Natural killer cell (primary cell): ENCODE results near the gene USP3. TPM values are rescaled to one million over a fixed set of nuclear protein-coding genes. Genes with fewer than 3 reads are reported as not detected.

ENCODE experiments used
- ATAC-seq, 3 donors: fragments of 150-1000 bp in 2 of 3; fragments of 200-7000 bp in 1 of 3; cut with Tn5 transposase; 1 replicate in 1 of 3; 2 replicates in 2 of 3; pipeline ENCODE4 v1.10.0; 2021; ENCODE audit warnings: mild to moderate bottlenecking in 2 of 3, moderate library complexity in 2 of 3
- DNase-seq, 2 donors: peaks; one replicate each; pipeline versions ENCODE4 v3.0.0 to v3.0.0-alpha.2; 2013 to 2021; ENCODE audit warnings: mixed read lengths in 1 of 2
- H3K27ac ChIP-seq: one replicate; pipeline ENCODE4 v1.5.1; 2013; ENCODE audit warnings: mild to moderate bottlenecking, low read length
- H3K27me3 ChIP-seq: one replicate; pipeline ENCODE4 v1.6.1; 2013; ENCODE audit warnings: low read length; ENCODE audit not compliant: control insufficient read depth, insufficient read depth
- H3K36me3 ChIP-seq: one replicate; pipeline ENCODE4 v1.6.1; 2013; ENCODE audit warnings: low read length; ENCODE audit not compliant: control insufficient read depth, insufficient read depth
- H3K4me1 ChIP-seq: one replicate; pipeline ENCODE4 v1.6.1; 2013; ENCODE audit warnings: low read length; ENCODE audit not compliant: control insufficient read depth, insufficient read depth
- H3K4me3 ChIP-seq: one replicate; pipeline ENCODE4 v1.5.1; 2013; ENCODE audit warnings: low read length
- H3K9me3 ChIP-seq: one replicate; pipeline ENCODE4 v1.6.1; 2013; ENCODE audit warnings: low read length; ENCODE audit not compliant: control insufficient read depth, insufficient read depth
- H3K27ac Mint-ChIP-seq, 2 donors: one replicate each; pipeline ENCODE4 v1.8.0; 2022; ENCODE audit warnings: mild to moderate bottlenecking in 2 of 2, mixed read lengths in 2 of 2, moderate library complexity in 1 of 2
- H3K27me3 Mint-ChIP-seq, 2 donors: one replicate each; pipeline ENCODE4 v1.8.0; 2022; ENCODE audit warnings: low read depth in 2 of 2, mixed read lengths in 2 of 2
- H3K36me3 Mint-ChIP-seq: one replicate; pipeline ENCODE4 v1.8.0; 2022; ENCODE audit warnings: mixed read lengths
- H3K4me1 Mint-ChIP-seq, 2 donors: one replicate each; pipeline ENCODE4 v1.8.0; 2022; ENCODE audit warnings: mixed read lengths in 2 of 2
- H3K4me3 Mint-ChIP-seq: one replicate; pipeline ENCODE4 v1.8.0; 2022; ENCODE audit warnings: mild to moderate bottlenecking, moderate library complexity, mixed read lengths
- H3K9me3 Mint-ChIP-seq, 2 donors: one replicate each; pipeline ENCODE4 v1.8.0; 2022; ENCODE audit warnings: mixed read lengths in 2 of 2
- WGBS: methylation state at CpG from one replicate; pipeline ENCODE4 v1.1.7; 2013; ENCODE audit warnings: missing lambda C conversion rate; ENCODE audit not compliant: insufficient coverage; 5-methylcytosine and 5-hydroxymethylcytosine counted together
- intact Hi-C: fragments of 100-400 bp; cut with micrococcal nuclease; formaldehyde crosslinking; loops from one replicate; pipeline ENCODE4 v1.14.2; 2022
- total RNA-seq, 4 donors: library from RNA; stranded (reverse); fragments of 120-200 nt in 1 of 4; gene quantifications; one replicate each; pipeline versions ENCODE4 v1.2.3 to v1.2.4, GENCODE V29; 2013 to 2022
- TF ChIP-seq, protein P1 (sequence below): fragments of 200-600 bp; IDR thresholded peaks from one replicate; pipeline ENCODE4 v1.8.0; 2022; ENCODE audit warnings: antibody characterized with exemption

Gene USP3
- total RNA-seq, 3 donors from 2014 or later (not counting 1 experiment from before 2014, with no cell fraction given) = 163 to 187 (median 169) TPM

DNA sequence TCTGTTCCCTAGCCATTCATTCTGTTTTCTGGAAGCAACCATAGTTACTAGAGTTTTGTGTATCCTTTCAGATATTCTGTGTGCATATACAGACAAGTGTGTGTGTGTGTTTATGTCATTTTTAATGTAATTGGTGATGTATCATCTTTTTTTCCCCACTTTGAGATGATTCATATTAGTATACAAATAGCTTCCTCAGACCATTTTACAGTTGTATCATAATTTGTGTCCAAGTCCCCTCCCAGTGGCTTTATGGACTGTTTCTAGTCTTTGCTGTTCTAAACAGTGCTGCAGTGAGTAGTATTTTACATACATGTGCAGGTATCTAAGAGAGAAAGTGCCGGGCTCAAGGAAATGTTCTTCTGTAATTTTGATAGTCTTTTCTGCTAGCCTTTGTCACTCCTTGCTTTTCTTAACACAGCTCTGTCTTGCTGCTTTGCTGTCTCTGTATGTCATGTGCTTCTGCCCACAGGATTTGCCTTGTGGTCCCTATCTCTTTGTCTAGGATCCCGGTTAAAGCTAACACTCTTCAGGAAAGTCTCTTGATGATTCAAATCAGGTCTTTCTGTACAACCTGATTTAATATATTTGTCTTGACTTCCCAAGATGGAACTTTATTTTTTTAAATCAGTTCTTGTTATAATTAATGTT is 61.3 kb downstream of the USP3 start:
- Mint-ChIP-seq H3K36me3 (no peaks in the 10 kb centered on the region), H3K27me3 (no peaks in the 10 kb centered on the region), H3K4me3 (no peak overlapping the region), H3K9me3 (no peaks in the 10 kb centered on the region), H3K4me1 (peaks cover 0 to 10% of the 10 kb centered on the region in 2 donors), H3K27ac (peak overlapping the region; percentile 54 to 64)
- no peak overlapping the region for H3K4me3 ChIP-seq
- H3K27ac ChIP-seq = no peak overlapping the region
- no peaks in the 10 kb centered on the region for H3K27me3 ChIP-seq
- ATAC-seq (no peak), DNase-seq (no peak)
- TF ChIP-seq, protein P1, sequence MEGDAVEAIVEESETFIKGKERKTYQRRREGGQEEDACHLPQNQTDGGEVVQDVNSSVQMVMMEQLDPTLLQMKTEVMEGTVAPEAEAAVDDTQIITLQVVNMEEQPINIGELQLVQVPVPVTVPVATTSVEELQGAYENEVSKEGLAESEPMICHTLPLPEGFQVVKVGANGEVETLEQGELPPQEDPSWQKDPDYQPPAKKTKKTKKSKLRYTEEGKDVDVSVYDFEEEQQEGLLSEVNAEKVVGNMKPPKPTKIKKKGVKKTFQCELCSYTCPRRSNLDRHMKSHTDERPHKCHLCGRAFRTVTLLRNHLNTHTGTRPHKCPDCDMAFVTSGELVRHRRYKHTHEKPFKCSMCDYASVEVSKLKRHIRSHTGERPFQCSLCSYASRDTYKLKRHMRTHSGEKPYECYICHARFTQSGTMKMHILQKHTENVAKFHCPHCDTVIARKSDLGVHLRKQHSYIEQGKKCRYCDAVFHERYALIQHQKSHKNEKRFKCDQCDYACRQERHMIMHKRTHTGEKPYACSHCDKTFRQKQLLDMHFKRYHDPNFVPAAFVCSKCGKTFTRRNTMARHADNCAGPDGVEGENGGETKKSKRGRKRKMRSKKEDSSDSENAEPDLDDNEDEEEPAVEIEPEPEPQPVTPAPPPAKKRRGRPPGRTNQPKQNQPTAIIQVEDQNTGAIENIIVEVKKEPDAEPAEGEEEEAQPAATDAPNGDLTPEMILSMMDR = no peak
- no peaks in the 10 kb centered on the region for H3K9me3 ChIP-seq
- intact Hi-C loops = no loop called here
- H3K4me1 ChIP-seq = no peaks in the 10 kb centered on the region
- peaks cover 83% of the 10 kb centered on the region for H3K36me3 ChIP-seq
- WGBS = 100% methylated on average over 2 of the region's 2 CpGs

DNA sequence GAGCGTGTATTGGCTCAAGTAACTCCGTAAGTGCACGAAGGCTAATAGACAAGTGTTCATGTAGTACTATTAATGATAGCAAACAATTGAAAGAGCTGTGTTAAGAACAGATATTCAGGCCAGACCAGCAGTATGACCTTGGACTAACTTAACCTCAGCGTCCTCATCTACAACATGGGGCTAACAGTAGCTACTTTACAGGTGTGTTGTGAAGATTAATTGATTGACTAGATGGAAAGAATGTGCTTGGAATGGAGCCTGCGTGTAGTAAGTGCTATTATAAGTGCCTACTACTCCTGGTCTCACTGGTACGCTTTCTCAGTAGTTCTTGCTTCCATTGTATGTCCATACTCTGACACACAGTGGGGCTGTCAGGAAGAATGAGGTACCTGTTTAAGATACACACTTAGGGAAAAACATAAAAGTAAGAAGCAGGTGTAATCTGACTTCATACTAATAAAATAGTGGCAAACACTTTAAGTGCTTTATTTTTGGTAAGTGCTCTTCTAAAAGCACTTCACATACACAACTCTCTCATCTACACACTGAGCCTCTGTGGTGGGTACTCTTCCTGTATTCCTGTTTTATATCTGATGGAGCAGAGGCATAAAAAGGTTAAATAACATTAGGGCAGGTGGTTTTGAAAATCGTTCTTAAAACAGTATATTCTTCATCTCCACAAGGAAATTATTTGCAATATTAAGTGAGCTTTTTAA is 68.5 kb downstream of the USP3 start:
- peak overlapping the region; percentile 38 to 68 for H3K27ac Mint-ChIP-seq
- H3K36me3 Mint-ChIP-seq = peaks cover 21% of the 10 kb centered on the region
- Histone ChIP-seq H3K27me3 (no peaks in the 10 kb centered on the region), H3K27ac (no peak overlapping the region), H3K4me3 (no peak overlapping the region), H3K9me3 (no peaks in the 10 kb centered on the region), H3K36me3 (peaks cover 76% of the 10 kb centered on the region), H3K4me1 (no peaks in the 10 kb centered on the region)
- no peaks in the 10 kb centered on the region for H3K27me3 Mint-ChIP-seq
- TF ChIP-seq, protein P1 = no peak
- 97% methylated on average over 6 of the region's 7 CpGs for WGBS
- H3K4me1 Mint-ChIP-seq = peaks cover 0 to 6% of the 10 kb centered on the region in 2 donors
- DNase-seq (no peak), ATAC-seq (no peak)
- no peak overlapping the region for H3K4me3 Mint-ChIP-seq
- intact Hi-C loops = no loop called here
- H3K9me3 Mint-ChIP-seq = no peaks in the 10 kb centered on the region

DNA sequence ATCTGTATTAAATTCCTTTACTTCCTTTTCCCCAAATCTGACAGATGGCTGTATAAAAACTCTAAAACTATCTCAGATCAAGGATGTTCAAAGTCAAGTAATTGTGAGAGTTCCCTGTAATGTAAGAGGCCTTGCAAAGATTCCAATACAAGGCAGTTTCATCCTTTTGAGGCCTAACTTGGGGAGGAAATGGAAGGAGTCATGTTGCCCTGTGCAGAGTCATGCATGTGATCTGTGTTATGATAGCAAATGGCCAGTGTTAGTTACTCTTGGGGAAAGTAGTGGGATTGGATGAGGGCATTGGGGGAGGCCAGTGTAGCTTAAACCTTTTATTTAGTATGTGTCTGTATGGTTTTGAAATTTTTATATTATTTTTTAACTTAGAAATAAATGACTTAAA is 69.1 kb downstream of the USP3 start:
- Mint-ChIP-seq H3K36me3 (peaks cover 21% of the 10 kb centered on the region), H3K4me3 (no peak overlapping the region), H3K9me3 (no peaks in the 10 kb centered on the region), H3K27me3 (no peaks in the 10 kb centered on the region), H3K27ac (peak overlapping the region; percentile 38 to 68), H3K4me1 (peaks cover 0 to 6% of the 10 kb centered on the region in 2 donors)
- intact Hi-C loops = no loop called here
- Histone ChIP-seq H3K36me3 (peaks cover 73% of the 10 kb centered on the region), H3K27ac (no peak overlapping the region), H3K27me3 (no peaks in the 10 kb centered on the region), H3K9me3 (no peaks in the 10 kb centered on the region), H3K4me1 (no peaks in the 10 kb centered on the region), H3K4me3 (no peak overlapping the region)
- ATAC-seq (no peak), DNase-seq (no peak)
- TF ChIP-seq, protein P1 = no peak
